ENCODE data around the gene ARHGAP6.

DNA sequence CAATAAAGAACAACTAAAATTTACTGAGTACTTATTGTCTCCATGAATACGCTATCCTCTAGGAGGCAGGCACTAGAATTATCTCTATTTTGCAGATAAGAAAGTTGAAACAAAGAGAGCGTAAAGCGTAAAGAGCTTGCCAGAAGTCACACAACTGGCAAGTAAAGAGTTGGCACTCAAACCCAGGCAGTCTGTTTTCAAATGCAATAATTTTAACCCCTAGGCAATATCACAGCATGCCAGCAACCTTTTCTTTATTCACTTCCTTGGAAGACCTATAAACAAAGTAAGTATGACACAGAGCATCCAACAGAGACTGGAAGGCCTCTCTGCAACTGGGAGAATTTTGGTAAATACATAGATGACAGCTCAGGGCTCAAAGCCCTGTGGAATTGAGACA, 395.7 kb downstream of the ARHGAP6 start:
- TF ChIP-seq, protein P1, sequence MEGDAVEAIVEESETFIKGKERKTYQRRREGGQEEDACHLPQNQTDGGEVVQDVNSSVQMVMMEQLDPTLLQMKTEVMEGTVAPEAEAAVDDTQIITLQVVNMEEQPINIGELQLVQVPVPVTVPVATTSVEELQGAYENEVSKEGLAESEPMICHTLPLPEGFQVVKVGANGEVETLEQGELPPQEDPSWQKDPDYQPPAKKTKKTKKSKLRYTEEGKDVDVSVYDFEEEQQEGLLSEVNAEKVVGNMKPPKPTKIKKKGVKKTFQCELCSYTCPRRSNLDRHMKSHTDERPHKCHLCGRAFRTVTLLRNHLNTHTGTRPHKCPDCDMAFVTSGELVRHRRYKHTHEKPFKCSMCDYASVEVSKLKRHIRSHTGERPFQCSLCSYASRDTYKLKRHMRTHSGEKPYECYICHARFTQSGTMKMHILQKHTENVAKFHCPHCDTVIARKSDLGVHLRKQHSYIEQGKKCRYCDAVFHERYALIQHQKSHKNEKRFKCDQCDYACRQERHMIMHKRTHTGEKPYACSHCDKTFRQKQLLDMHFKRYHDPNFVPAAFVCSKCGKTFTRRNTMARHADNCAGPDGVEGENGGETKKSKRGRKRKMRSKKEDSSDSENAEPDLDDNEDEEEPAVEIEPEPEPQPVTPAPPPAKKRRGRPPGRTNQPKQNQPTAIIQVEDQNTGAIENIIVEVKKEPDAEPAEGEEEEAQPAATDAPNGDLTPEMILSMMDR (IDR thresholded peaks at IDR 0.05), result no peak
- no peak for TF ChIP-seq POLR2A (IDR thresholded peaks at IDR 0.05)

Measured in heart left ventricle (tissue), 13 donors.